HG03135 (cell line): Measurements from ENCODE around the gene ABHD12.
"Not testable (repeated sequence)": the region's sequence is repeated elsewhere in the genome, so short reads cannot be mapped to it uniquely, and the experiment has no call there.

ENCODE experiments used
- ATAC-seq: cut with Tn5 transposase; IDR thresholded peaks from one replicate; pipeline ENCODE4 v1.9.1; 2021; ENCODE audit warnings: mild to moderate bottlenecking, moderate library complexity; ENCODE audit not compliant: unreplicated experiment

ABHD12 gene

DNA sequence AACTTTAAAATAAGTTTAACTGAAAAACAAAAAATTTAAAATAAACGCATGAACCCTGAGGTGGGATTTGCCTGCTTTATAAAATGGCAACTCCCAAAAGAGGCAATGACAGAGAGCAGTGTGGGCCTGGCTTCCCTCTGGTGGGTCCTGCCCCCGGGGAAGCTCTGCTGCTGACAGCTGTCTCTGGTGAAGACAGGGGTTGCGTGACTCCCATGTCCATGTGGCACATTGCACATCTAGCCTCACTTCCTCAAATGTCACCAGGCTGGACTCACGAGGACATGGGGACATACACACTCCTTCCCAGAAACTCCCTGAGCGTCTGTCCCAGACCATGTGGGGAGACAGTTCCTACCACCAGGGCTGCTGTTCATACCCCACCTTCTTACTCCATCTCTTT, 66.2 kb downstream of the ABHD12 start:
- ATAC-seq: no peak

DNA sequence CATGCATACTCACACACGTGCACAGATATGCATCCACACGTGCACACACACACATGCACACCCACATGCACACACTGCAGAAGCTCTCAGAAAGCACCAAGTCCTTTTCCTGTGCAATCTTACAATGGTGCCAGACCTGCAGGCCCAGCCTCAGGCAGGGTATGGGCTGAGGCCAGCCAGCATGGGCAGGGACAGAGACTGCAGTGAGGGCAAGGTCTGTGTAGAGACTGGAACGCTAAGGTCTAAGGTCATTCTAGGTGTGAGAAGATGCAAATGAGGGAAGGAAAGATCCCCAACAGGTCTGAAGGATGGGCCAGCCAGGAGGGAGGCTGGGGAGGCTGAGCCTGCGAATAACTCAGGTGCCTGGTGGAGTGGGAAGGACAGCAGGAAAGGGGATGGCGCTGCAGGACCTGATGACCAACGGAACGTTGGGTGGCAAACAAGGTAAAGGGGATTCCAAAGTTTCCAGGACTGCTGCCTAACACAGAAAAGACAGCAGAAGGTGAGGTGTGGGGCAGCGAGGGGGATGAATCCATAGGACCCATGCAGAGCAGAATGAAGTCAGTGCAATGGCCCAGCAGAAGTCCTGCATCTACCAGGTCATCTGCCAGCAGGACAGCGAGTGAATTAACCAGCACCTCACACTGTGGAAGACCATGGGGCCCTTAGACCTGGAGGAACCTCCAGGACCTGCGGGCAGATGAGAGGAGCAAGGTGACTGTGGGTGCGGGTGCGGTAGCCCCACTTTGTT, 67.0 kb downstream of the ABHD12 start:
- ATAC-seq: no peak

- no peak for ATAC-seq
Observed at GRCh38 chr20:25321991-25322390, 68.6 kb downstream of the ABHD12 start.

- ATAC-seq: no peak
Observed at GRCh38 chr20:25321262-25321831, 69.3 kb downstream of the ABHD12 start.

GRCh38 chr20:25320035-25320800, 70.4 kb downstream of the ABHD12 start:
- no peak for ATAC-seq

DNA sequence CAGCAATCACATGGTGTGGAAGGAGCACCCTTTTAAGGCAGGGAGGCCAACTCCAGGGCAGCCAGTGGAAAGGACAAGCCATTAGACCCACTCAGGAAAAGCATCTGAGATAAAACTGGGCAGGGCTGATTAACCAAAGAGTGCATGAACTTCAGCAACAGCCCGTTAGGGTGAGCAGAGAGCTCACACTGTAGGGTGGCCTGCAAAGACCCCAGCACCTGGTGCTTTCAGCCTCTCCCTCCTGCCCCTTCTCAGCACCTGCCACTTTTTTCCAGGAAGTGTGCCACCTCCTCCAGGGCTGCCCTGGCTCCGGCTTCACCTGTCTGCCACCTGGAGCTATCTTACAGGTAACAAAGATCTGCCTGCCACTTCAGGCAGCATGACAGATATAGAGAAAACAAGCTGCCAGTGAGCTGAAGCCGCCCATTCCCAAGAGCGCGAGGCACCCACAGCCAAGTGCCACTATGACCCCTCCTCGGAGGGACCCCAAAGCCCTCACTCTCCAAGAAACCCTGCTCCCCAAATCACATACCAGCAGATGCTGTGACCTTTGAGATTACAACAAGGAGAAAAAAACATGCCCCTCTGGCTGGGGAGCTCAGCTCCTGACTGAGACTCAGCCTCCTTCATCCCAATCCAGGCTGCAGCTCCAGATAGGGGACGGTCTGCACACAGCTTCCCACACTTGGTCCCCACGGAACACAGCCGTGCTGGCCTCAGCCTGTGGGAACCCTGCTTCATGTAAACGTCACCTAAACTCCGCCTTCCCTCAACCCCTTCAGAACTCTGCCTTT, 71.2 kb downstream of the ABHD12 start:
- peak; percentile 15 for ATAC-seq

DNA sequence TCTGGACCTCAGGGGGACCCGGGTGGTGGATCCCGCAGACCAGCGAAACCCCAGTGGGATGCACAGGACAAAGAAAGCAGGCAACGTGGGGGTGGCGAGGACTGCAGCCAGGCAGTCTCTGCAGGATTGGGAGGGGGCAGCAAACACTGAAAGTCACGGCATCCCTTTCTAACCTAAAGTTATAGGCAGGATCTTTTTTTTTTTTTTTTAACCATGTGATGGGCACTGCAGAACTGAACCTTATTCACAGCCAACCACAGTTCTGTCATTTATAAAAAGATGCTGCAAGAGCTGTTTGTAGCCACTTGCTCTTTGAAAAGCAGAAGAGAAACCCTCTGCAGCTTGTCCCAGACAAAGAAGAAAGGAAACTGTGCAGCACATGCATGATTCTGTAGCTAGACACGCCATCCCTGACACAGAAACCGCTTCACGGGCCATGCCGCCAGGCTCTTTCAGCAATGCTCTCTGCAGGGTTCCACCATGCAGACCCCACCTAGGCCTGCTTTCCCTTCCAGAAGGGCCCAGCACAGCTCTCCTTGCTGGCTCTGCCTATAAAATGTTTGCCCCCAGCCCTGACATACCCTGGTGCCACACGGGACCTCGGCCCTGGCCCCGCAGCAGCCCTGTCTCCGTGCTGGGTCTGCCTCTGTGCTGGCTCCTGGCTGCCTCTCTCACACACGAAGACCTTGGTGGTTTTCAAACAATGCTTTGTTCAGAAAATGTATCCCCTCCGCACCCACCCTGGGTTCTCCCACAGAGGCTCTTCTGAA, 72.0 kb downstream of the ABHD12 start:
- peak; percentile 85 for ATAC-seq

GRCh38 chr20:25317351-25318075, 73.1 kb downstream of the ABHD12 start:
- ATAC-seq: no peak

- ATAC-seq: no peak
Observed at GRCh38 chr20:25316506-25317190, 74.0 kb downstream of the ABHD12 start.

DNA sequence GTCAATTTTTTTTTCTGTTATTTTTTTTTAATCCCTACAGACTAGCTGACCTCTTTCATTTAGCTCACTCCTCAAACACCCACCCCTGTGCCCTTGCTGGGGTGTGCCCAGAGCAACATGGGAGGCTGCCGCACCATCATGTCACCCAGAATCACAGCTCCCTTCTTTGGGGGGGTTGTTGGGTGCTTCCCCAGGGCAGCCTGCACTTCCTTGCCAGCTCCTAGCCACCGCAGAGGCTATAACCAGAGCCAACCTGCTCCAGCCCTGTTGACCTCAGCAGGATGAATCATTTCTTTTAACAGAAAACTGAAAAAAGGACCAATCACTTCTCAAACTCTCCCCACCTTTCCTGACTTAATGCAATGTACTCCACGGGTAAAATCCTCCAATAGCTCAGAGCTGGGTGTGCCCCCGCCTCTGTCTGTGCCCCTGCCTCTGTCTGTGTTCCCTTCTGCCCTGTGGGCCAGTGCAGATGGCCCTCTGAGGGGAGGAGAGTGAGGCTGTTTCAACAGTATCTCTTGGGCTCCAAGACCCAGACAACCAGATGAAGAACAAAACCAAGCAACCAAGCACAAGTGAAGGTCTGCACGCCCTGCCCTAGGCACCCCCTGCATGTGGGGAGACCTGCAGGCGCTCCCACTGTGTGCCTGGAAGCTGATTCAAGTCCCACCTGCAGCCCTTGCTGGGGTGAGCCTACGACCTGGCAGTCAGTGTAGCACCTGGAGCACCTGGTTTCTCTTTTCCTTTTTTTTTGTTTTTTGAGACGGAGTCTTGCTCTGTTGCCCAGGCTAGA, 75.0 kb downstream of the ABHD12 start:
- no peak for ATAC-seq

GRCh38 chr20:25314497-25315417, 75.9 kb downstream of the ABHD12 start:
- no peak for ATAC-seq

DNA sequence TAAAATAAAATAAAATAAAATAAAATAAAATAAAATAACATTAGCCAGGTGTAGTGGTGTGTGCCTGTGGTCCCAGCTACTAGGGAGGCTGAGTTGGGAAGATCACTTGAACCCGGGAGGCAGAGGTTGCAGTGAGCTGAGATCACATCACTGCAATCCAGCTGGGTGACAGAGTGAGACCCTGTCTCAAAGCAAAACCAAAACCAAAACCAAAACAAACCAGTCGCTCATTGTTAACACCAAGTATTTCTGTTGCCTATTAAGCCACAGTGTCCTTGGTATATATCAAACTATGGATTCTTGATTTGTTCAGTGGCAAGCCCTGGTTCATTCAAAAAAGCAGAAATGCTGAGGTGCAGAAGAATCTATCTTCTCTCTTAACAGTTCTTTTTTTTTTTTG, 77.0 kb downstream of the ABHD12 start:
- no peak for ATAC-seq

DNA sequence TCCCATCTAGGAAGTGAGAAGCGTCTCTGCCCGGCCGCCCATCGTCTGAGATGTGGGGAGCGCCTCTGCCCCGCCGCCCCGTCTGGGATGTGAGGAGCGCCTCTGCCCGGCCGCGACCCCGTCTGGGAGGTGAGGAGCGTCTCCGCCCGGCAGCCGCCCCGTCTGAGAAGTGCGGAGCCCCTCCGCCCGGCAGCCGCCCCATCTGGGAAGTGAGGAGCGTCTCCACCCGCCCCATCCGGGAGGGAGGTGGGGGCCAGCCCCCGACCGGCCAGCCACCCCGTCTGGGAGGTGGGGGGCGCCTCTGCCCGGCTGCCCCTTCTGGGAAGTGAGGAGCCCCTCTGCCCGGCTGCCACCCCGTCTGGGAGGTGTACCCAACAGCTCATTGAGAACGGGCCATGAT, 77.9 kb downstream of the ABHD12 start:
- ATAC-seq: not testable (repeated sequence)

DNA sequence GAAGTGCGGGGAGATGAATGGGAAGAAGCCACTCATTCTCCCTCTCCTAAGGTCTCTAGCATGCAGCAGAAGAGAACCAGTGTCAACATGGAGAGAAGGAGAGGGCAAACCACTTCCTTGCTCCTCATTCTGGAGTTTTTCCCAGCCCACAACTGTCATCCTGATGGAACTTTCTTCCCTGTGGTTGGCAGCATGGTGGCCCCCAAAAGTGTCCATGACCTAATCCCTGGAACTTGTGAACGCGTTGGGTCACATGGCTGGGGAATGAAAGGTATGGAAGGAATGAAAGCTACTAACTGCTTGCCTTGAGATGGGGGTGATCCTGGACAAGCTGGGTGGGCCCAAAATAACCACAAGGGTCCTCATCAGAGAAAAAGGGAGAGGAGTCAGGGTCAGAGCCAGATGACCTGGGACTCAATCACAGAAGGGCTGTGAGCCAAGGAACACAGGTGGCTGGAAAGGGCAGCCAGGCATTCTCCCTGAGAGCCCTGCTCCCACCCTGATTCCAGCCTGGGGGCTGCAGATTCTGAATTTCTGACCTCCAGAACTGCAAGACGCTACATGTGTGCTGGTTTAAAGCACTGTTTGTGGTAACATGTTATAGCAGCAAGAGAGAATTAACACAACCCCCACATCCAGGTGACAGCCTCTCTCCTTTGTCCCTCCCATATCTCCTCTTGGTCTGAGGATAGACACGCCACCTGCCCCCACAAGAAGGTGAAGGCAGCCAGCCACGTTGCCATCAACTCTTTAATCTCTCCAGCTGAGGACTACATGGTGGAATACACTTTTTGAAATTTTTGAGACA, 79.5 kb downstream of the ABHD12 start:
- ATAC-seq: no peak

DNA sequence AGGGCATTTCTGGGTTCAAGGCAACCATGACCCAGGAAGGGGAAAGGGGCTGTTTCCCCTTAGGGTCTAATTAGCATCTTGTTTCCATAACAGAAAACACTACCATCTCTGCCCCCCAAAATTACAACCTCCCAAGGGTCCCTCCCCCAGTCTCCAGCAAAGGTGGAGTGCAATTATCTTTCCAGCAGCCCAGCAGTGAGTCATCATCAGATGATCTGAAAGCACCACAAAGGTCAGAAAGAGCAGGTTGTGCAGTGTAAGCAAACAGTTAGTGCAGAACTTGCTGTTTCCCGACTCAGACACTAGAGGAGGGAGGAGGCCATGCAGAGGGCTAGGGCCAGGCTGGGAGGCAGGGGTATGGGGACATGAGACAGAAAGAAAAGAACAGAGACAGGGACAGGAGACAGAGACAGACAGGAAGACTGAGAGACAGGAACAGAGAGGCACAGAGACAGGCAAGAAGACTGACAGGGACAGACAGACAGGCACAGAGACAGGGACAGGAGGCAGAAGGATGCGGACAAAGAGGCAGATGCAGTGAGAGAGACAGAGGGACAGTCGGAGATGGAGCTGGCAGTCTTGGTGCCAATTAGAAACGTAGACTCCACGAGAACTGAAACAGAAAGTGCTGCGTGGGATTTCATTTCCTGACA, 80.2 kb downstream of the ABHD12 start:
- peak; percentile 87 for ATAC-seq
